Measurements from ENCODE around the gene DEFB118.

DNA sequence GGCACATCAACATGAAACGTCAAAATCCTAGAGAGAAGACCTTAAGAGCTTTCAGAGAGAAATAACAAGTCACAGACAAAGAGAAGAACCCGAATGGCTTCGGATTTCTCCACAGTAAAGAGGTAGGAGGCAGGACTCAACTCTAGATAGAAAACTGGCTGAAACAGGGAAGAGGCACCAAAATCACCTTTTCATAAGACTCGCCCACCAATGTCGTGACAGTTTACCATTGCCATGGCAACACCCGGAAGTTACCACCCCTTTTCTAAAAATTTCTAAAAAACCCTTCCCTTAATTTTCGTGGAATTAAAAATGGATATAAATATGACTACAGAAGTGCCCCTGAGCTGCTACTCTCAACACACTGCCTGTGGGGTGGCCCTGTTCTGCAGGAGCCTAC is 49.9 kb downstream of the DEFB118 start:
- TF ChIP-seq, protein P1, sequence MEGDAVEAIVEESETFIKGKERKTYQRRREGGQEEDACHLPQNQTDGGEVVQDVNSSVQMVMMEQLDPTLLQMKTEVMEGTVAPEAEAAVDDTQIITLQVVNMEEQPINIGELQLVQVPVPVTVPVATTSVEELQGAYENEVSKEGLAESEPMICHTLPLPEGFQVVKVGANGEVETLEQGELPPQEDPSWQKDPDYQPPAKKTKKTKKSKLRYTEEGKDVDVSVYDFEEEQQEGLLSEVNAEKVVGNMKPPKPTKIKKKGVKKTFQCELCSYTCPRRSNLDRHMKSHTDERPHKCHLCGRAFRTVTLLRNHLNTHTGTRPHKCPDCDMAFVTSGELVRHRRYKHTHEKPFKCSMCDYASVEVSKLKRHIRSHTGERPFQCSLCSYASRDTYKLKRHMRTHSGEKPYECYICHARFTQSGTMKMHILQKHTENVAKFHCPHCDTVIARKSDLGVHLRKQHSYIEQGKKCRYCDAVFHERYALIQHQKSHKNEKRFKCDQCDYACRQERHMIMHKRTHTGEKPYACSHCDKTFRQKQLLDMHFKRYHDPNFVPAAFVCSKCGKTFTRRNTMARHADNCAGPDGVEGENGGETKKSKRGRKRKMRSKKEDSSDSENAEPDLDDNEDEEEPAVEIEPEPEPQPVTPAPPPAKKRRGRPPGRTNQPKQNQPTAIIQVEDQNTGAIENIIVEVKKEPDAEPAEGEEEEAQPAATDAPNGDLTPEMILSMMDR (IDR thresholded peaks at IDR 0.05; ENCODE audit: poor library complexity, severe bottlenecking), result no peak
- TF ChIP-seq MXI1 (conservative IDR thresholded peaks at IDR 0.05; ENCODE audit: poor library complexity, severe bottlenecking) (no peak), SMC3 (conservative IDR thresholded peaks at IDR 0.05; ENCODE audit: poor library complexity) (no peak), EP300 (conservative IDR thresholded peaks at IDR 0.05; ENCODE audit: poor library complexity, severe bottlenecking) (no peak)

Measured in neural cell (in vitro differentiated cells).